PC-3 (cell line): ENCODE measurements around the gene PTPRN2. TPM values are rescaled to one million over a fixed set of nuclear protein-coding genes. Genes with fewer than 3 reads are reported as not detected.

Experiments
- ATAC-seq: fragments of 200-7000 bp; cut with Tn5 transposase; 2 replicates; pipeline ENCODE4 v1.9.1; 2020; ENCODE audit warnings: mild to moderate bottlenecking, moderate library complexity
- BruUV-seq: library from RNA; stranded (reverse); fragments of 400-500 nt; replicated peaks from 2 replicates; lab custom pipeline; 2021; lab: Mats Ljungman, UMichigan
- CTCF ChIA-PET: fragments of 300-600 bp; sonication (Branson Sonifier 250); formaldehyde crosslinking; loops from one replicate; lab custom pipeline; 2022; ENCODE audit warnings: antibody characterized with exemption; lab: Charles Lee
- POLR2A ChIA-PET: fragments of 300-600 bp; sonication (Branson Sonifier 250); formaldehyde crosslinking; loops from one replicate; lab custom pipeline; 2022; ENCODE audit warnings: antibody characterized with exemption; ENCODE audit not compliant: unreplicated experiment; lab: Charles Lee
- DNase-seq: peaks from one replicate; pipeline ENCODE4 v3.0.0-alpha.2; 2015
- H2AFZ ChIP-seq: fragments of 300-600 bp; sonication (generic); 2 replicates; pipeline ENCODE4 v1.6.0; 2016; ENCODE audit warnings: antibody characterized with exemption, low read length
- H3F3A ChIP-seq: fragments of 300-600 bp; sonication (generic); one replicate; pipeline ENCODE4 v1.6.0; 2017; ENCODE audit warnings: antibody characterized with exemption, low read length, control low read depth, mild to moderate bottlenecking; ENCODE audit not compliant: unreplicated experiment
- H3K27ac ChIP-seq: fragments of 300-600 bp; sonication (generic); 2 replicates; pipeline ENCODE4 v1.5.1; 2016; ENCODE audit warnings: mild to moderate bottlenecking, low read length
- H3K27me3 ChIP-seq: fragments of 300-600 bp; sonication (generic); 2 replicates; pipeline ENCODE4 v1.6.1; 2016; ENCODE audit warnings: low read length, mixed read lengths
- H3K36me3 ChIP-seq: fragments of 300-600 bp; sonication (generic); 2 replicates; pipeline ENCODE4 v1.6.1; 2016; ENCODE audit warnings: low read depth, mixed run types, low read length, mixed read lengths
- H3K4me1 ChIP-seq: fragments of 300-600 bp; sonication (generic); 2 replicates; pipeline ENCODE4 v1.5.1; 2016; ENCODE audit warnings: low read length; ENCODE audit not compliant: insufficient read depth
- H3K4me2 ChIP-seq: fragments of 300-600 bp; sonication (generic); 2 replicates; pipeline ENCODE4 v1.6.0; 2016; ENCODE audit warnings: low read length
- H3K4me3 ChIP-seq: fragments of 300-600 bp; sonication (generic); 2 replicates; pipeline ENCODE4 v1.5.1; 2016; ENCODE audit warnings: mild to moderate bottlenecking, low read length, mixed read lengths
- H3K79me2 ChIP-seq: fragments of 300-600 bp; sonication (generic); 2 replicates; pipeline ENCODE4 v1.6.1; 2017; ENCODE audit warnings: low read length, mixed read lengths
- H3K9ac ChIP-seq: fragments of 300-600 bp; sonication (generic); 2 replicates; pipeline ENCODE4 v1.6.0; 2016; ENCODE audit warnings: mild to moderate bottlenecking, low read length
- H3K9me2 ChIP-seq: fragments of 300-600 bp; sonication (generic); replicated peaks from 2 replicates; pipeline ENCODE4 v1.6.1; 2016; ENCODE audit warnings: mixed run types, low read length, mixed read lengths
- H3K9me3 ChIP-seq: fragments of 300-600 bp; sonication (generic); 2 replicates; pipeline ENCODE4 v1.6.1; 2016; ENCODE audit warnings: low read length, mixed read lengths
- H4K20me1 ChIP-seq: fragments of 300-600 bp; sonication (generic); 2 replicates; pipeline ENCODE4 v1.6.1; 2016; ENCODE audit warnings: low read length, mixed read lengths
- CTCF ChIP-seq: fragments of 300-600 bp; sonication (generic); conservative IDR thresholded peaks from 2 replicates; pipeline ENCODE4 v1.5.1; 2017; ENCODE audit warnings: antibody characterized with exemption, low read depth, mild to moderate bottlenecking, low read length
- EZH2 ChIP-seq: fragments of 300-600 bp; sonication (generic); IDR thresholded peaks from one replicate; pipeline ENCODE4 v1.6.1; 2017; ENCODE audit warnings: antibody characterized with exemption, mild to moderate bottlenecking, low read length; ENCODE audit not compliant: unreplicated experiment
- EZH2phosphoT487 ChIP-seq: fragments of 300-600 bp; sonication (generic); IDR thresholded peaks from 2 replicates; pipeline ENCODE4 v1.6.1; 2018; ENCODE audit warnings: mild to moderate bottlenecking, antibody characterized with exemption, low read length, borderline replicate concordance
- intact Hi-C: fragments of 100-400 bp; cut with micrococcal nuclease; formaldehyde crosslinking; loops from 2 replicates; pipeline ENCODE4 v1.9.0; 2023
- total RNA-seq: library from RNA; depleted of rRNA; stranded (reverse); fragments of >200 nt; gene quantifications from 2 replicates; pipeline ENCODE4 v1.2.3, GENCODE V29; 2014

PTPRN2 gene
- total RNA-seq, 1 experiment from 2014 or later, result 3.2 TPM

GRCh38 chr7:158229945-158230344 lies 357.7 kb downstream of the PTPRN2 start:
- peaks cover 19% of the 10 kb centered on the region for H3K9me3 ChIP-seq
- no TSS peak for BruUV-seq
- no peak overlapping the region for H3K4me3 ChIP-seq
- CTCF ChIA-PET, result no interaction called here
- peaks cover 10% of the 10 kb centered on the region for H3K4me1 ChIP-seq
- TF ChIP-seq EZH2phosphoT487 (no peak), CTCF (no peak), EZH2 (no peak)
- DNase-seq (no peak), ATAC-seq (no peak)
- no peak overlapping the region for H3K4me2 ChIP-seq
- POLR2A ChIA-PET, result no interaction called here
- H3K9ac ChIP-seq, result no peak overlapping the region
- H3F3A ChIP-seq, result no peaks in the 10 kb centered on the region
- H3K9me2 ChIP-seq, result no peaks in the 10 kb centered on the region
- H3K36me3 ChIP-seq, result 0 out of 2 replicates have a peak, but pooled peaks cover 2% of the 10 kb centered on the region
- intact Hi-C loops, result no loop called here
- no peak overlapping the region for H2AFZ ChIP-seq
- no peaks in the 10 kb centered on the region for H4K20me1 ChIP-seq
- no peaks in the 10 kb centered on the region for H3K27me3 ChIP-seq
- H3K79me2 ChIP-seq, result no peaks in the 10 kb centered on the region
- H3K27ac ChIP-seq, result no peak overlapping the region

GRCh38 chr7:158228986-158229385 lies 358.6 kb downstream of the PTPRN2 start:
- Histone ChIP-seq H3K9ac (no peak overlapping the region), H3K9me2 (no peaks in the 10 kb centered on the region), H4K20me1 (no peaks in the 10 kb centered on the region), H2AFZ (no peak overlapping the region), H3K36me3 (0 out of 2 replicates have a peak, but pooled peaks cover 2% of the 10 kb centered on the region), H3K4me3 (no peak overlapping the region), H3K4me2 (no peak overlapping the region), H3K27me3 (no peaks in the 10 kb centered on the region), H3K4me1 (peaks cover 9% of the 10 kb centered on the region), H3K9me3 (peaks cover 19% of the 10 kb centered on the region), H3K79me2 (no peaks in the 10 kb centered on the region), H3F3A (no peaks in the 10 kb centered on the region), H3K27ac (no peak overlapping the region)
- TF ChIP-seq EZH2, result no peak
- peak; percentile 56 for TF ChIP-seq CTCF
- no TSS peak for BruUV-seq
- CTCF ChIA-PET, result no interaction called here
- DNase-seq (peak; percentile 49), ATAC-seq (no peak)
- POLR2A ChIA-PET, result no interaction called here
- intact Hi-C loops, result no loop called here

- ChIA-PET CTCF (no interaction called here), POLR2A (no interaction called here)
- H3F3A ChIP-seq, result no peaks in the 10 kb centered on the region
- H2AFZ ChIP-seq, result no peak overlapping the region
- H3K4me3 ChIP-seq, result no peak overlapping the region
- H3K4me2 ChIP-seq, result no peak overlapping the region
- H3K36me3 ChIP-seq, result 0 out of 2 replicates have a peak, but pooled peaks cover 2% of the 10 kb centered on the region
- H4K20me1 ChIP-seq, result no peaks in the 10 kb centered on the region
- H3K4me1 ChIP-seq, result 0 out of 2 replicates have a peak, but pooled peaks cover under 1% of the 10 kb centered on the region
- H3K9me2 ChIP-seq, result no peaks in the 10 kb centered on the region
- no peaks in the 10 kb centered on the region for H3K79me2 ChIP-seq
- intact Hi-C loops, result no loop called here
- peaks cover 19% of the 10 kb centered on the region for H3K9me3 ChIP-seq
- no peak for ATAC-seq
- H3K27me3 ChIP-seq, result no peaks in the 10 kb centered on the region
- BruUV-seq, result no TSS peak
- H3K9ac ChIP-seq, result no peak overlapping the region
- peak; percentile 35; the same call in 1 of the 2 replicates for TF ChIP-seq CTCF
- no peak for TF ChIP-seq EZH2phosphoT487
- H3K27ac ChIP-seq, result no peak overlapping the region
- no peak for DNase-seq
Observed at GRCh38 chr7:158228131-158228530, 359.5 kb downstream of the PTPRN2 start.
